NCI-H1694 treated with DMSO at 0.1 percent for 48 hours (cell line): ENCODE results near the gene AP2B1.
A peak's percentile ranks its signal among the peaks of the same experiment; 100 is the strongest.
"Not testable (repeated sequence)": the region's sequence is repeated elsewhere in the genome, so short reads cannot be mapped to it uniquely, and the experiment has no call there.

Experiments
- DNase-seq: peaks from one replicate; lab custom pipeline; 2025; lab: John Stamatoyannopoulos, UW

The AP2B1 gene

GRCh38 chr17:35748979-35749378 is 161.9 kb downstream of the AP2B1 start:
- no peak for DNase-seq

- no peak for DNase-seq
Measured at GRCh38 chr17:35749560-35750412, 162.7 kb downstream of the AP2B1 start.

GRCh38 chr17:35750526-35751395 is 163.6 kb downstream of the AP2B1 start:
- peak; percentile 18 for DNase-seq

- not testable (repeated sequence) for DNase-seq
Measured at GRCh38 chr17:35751541-35751940, 164.4 kb downstream of the AP2B1 start.

- DNase-seq = no peak
Measured at GRCh38 chr17:35752471-35752870, 165.3 kb downstream of the AP2B1 start.

- DNase-seq = no peak
Measured at GRCh38 chr17:35752945-35753764, 166.0 kb downstream of the AP2B1 start, which contains the start of gene GAS2L2. Gene GAS2L2 (minus strand): TSS chr17:35753239. CDS start chr17:35752850, 389 bp downstream.

GRCh38 chr17:35757243-35757642 is 170.1 kb downstream of the AP2B1 start:
- DNase-seq = no peak

- no peak for DNase-seq
Measured at GRCh38 chr17:35760587-35760986, 173.5 kb downstream of the AP2B1 start, which contains the start of gene C17orf50. Gene C17orf50 (plus strand): TSS chr17:35760887. CDS start chr17:35760942, 55 bp downstream.

- no peak for DNase-seq
Measured at GRCh38 chr17:35761601-35762000, 174.5 kb downstream of the AP2B1 start.

- DNase-seq = no peak
Measured at GRCh38 chr17:35763767-35764122, 176.6 kb downstream of the AP2B1 start.

GRCh38 chr17:35764123-35764991 is 177.2 kb downstream of the AP2B1 start:
- peak; percentile 82 for DNase-seq

GRCh38 chr17:35765086-35765710 is 178.1 kb downstream of the AP2B1 start:
- no peak for DNase-seq

- no peak for DNase-seq
Measured at GRCh38 chr17:35765756-35766488, 178.8 kb downstream of the AP2B1 start.

- DNase-seq = no peak
Measured at GRCh38 chr17:35766489-35766877, 179.4 kb downstream of the AP2B1 start.

- peak; percentile 67 for DNase-seq
Measured at GRCh38 chr17:35766903-35767510, 179.9 kb downstream of the AP2B1 start.

- DNase-seq = no peak
Measured at GRCh38 chr17:35768797-35769196, 181.7 kb downstream of the AP2B1 start.

- DNase-seq = no peak
Measured at GRCh38 chr17:35769895-35770486, 182.9 kb downstream of the AP2B1 start.

- DNase-seq = no peak
Measured at GRCh38 chr17:35773129-35773528, 186.0 kb downstream of the AP2B1 start.
